Measurements from ENCODE around the gene SLC5A9.
"Not testable (repeated sequence)": the region's sequence is repeated elsewhere in the genome, so short reads cannot be mapped to it uniquely, and the experiment has no call there.

The SLC5A9 gene

DNA sequence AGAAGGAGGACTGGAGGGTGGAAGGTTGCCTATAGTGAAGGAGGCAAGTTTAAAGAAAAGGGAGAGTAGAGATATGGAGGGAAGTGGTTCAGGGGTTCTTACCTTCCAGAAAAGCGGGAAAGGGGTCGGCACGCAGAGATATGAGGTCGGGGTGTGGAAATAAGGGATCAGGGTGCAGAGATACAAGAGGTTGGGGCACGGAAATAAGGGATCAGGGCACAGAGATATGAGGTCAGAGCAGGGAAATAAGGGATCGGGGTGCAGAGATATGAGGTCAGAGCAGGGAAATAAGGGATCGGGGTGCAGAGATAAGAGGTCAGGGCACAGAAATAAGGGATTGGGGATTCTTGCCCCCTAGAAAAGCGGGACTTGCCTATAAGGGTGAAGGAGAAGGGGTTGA lies 9.1 kb upstream of the SLC5A9 start:
- 95 to 96% methylated on average over 8 of the region's 8 CpGs for WGBS, 2 experiments
- not testable (repeated sequence) for H3K36me3 ChIP-seq (ENCODE audit: control insufficient read depth, insufficient read depth, low read length); H3K27me3 ChIP-seq (ENCODE audit: control insufficient read depth, insufficient read depth, low read length, poor library complexity, severe bottlenecking); H3K9me3 ChIP-seq (ENCODE audit: control insufficient read depth, low read length); H3K27ac ChIP-seq (ENCODE audit: insufficient read depth, low read depth, low read length, poor library complexity, severe bottlenecking); H3K4me3 ChIP-seq (ENCODE audit: insufficient read depth, low read depth, low read length)
- H3K4me1 ChIP-seq (ENCODE audit: control insufficient read depth, insufficient read depth, low read length): peaks cover 16% of the 10 kb centered on the region

DNA sequence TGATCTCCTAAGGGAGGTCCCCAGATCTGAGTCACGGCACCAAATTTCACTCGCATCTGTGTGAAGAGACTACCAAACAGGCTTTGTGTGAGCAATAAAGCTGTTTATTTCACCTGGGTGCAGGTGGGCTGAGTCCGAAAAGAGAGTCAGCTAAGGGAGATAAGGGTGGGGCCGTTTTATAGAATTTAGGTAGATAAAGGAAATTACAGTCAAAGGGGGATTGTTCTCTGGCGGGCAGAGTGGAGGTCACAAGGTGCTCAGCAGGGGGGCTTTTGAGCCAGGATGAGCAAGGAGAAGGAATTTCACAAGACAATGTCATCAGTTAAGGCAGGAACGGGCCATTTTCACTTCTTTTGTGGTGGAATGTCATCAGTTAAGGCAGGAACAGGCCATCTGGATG lies 8.2 kb upstream of the SLC5A9 start:
- not testable (repeated sequence) for H3K36me3 ChIP-seq (ENCODE audit: control insufficient read depth, insufficient read depth, low read length); H3K27me3 ChIP-seq (ENCODE audit: control insufficient read depth, insufficient read depth, low read length, poor library complexity, severe bottlenecking); H3K27ac ChIP-seq (ENCODE audit: insufficient read depth, low read depth, low read length, poor library complexity, severe bottlenecking); H3K4me3 ChIP-seq (ENCODE audit: insufficient read depth, low read depth, low read length); H3K9me3 ChIP-seq (ENCODE audit: control insufficient read depth, low read length)
- WGBS, 2 experiments: 57 to 65% methylated on average over 6 of the region's 6 CpGs
- peaks cover 16% of the 10 kb centered on the region for H3K4me1 ChIP-seq (ENCODE audit: control insufficient read depth, insufficient read depth, low read length)

DNA sequence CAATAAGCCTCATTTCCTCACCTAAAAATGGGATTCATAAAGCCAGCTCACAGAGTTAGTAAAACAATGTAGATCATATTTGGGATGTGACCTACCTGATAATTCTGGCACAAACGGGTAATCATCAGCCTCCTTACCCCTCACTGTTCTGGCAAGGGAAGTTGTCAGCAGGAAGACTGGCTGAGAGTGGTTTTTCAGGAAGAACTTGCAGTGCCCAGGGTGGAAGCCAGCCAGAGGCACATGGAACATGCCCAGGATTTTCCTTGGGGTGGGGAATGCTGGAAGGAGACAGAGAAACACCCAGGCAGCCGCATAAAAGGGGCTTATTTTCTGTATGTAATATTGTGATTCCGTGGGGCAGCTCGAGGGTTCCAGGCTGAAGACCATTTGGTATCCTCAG lies 7.7 kb upstream of the SLC5A9 start:
- no peaks in the 10 kb centered on the region for H3K36me3 ChIP-seq (ENCODE audit: control insufficient read depth, insufficient read depth, low read length)
- no peak overlapping the region for H3K27ac ChIP-seq (ENCODE audit: insufficient read depth, low read depth, low read length, poor library complexity, severe bottlenecking)
- 86 to 93% methylated on average over 4 of the region's 4 CpGs for WGBS, 2 experiments

DNA sequence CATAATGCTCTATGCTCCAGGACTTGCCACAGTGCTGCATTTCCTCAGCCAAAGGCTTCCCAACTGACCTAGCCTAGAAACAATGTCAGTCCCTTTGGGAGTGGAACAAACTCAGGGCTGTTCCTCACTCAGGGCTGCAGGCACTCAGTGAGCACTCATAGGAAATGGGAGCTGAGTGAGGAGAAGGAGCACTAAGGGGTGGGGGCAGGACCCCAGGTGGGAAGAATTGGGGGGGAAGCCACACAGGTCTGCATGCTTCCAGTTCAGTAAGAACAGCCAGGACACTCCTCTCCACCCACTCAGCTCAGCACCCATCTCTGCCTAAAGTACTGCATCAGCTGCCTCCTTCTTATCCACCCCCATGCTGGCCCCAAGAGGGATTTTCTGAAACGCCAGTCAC lies 7.3 kb upstream of the SLC5A9 start:
- Histone ChIP-seq H3K27me3 (ENCODE audit: control insufficient read depth, insufficient read depth, low read length, poor library complexity, severe bottlenecking) (no peaks in the 10 kb centered on the region), H3K4me1 (ENCODE audit: control insufficient read depth, insufficient read depth, low read length) (peaks cover 16% of the 10 kb centered on the region), H3K9me3 (ENCODE audit: control insufficient read depth, low read length) (no peaks in the 10 kb centered on the region), H3K27ac (ENCODE audit: insufficient read depth, low read depth, low read length, poor library complexity, severe bottlenecking) (no peak overlapping the region), H3K36me3 (ENCODE audit: control insufficient read depth, insufficient read depth, low read length) (no peaks in the 10 kb centered on the region), H3K4me3 (ENCODE audit: insufficient read depth, low read depth, low read length) (no peak overlapping the region)
- 82 to 84% methylated on average over 1 of the region's 1 CpG for WGBS, 2 experiments

More for the DNA sequence above, 7.7 kb upstream of the SLC5A9 start:
- H3K9me3 ChIP-seq (ENCODE audit: control insufficient read depth, low read length): no peaks in the 10 kb centered on the region
- H3K4me1 ChIP-seq (ENCODE audit: control insufficient read depth, insufficient read depth, low read length): peaks cover 16% of the 10 kb centered on the region
- H3K27me3 ChIP-seq (ENCODE audit: control insufficient read depth, insufficient read depth, low read length, poor library complexity, severe bottlenecking): no peaks in the 10 kb centered on the region
- H3K4me3 ChIP-seq (ENCODE audit: insufficient read depth, low read depth, low read length): no peak overlapping the region

DNA sequence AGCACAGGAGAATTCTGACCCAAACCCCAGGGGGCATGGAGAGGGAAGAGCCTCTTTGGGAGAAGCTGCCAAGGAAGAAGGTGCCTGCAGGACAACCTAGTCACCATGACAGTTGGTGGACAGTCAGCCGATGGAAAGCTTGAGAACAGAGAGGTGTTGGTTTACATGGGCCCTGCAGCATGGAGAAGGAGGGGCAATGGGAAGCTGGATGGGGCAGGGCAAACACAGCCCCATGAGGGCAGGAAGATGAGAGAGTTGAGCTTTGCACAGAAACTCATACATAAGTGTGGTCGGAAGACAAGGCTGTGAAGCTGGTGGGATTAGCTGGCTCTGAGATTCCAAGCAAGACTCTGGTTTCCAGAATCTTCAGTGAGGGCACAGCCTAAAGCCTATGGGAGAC lies 6.6 kb upstream of the SLC5A9 start:
- Histone ChIP-seq H3K9me3 (ENCODE audit: control insufficient read depth, low read length) (no peaks in the 10 kb centered on the region), H3K27me3 (ENCODE audit: control insufficient read depth, insufficient read depth, low read length, poor library complexity, severe bottlenecking) (no peaks in the 10 kb centered on the region), H3K27ac (ENCODE audit: insufficient read depth, low read depth, low read length, poor library complexity, severe bottlenecking) (no peak overlapping the region), H3K4me1 (ENCODE audit: control insufficient read depth, insufficient read depth, low read length) (peaks cover 16% of the 10 kb centered on the region), H3K36me3 (ENCODE audit: control insufficient read depth, insufficient read depth, low read length) (no peaks in the 10 kb centered on the region), H3K4me3 (ENCODE audit: insufficient read depth, low read depth, low read length) (no peak overlapping the region)
- 84 to 92% methylated on average over 2 of the region's 2 CpGs for WGBS, 2 experiments

DNA sequence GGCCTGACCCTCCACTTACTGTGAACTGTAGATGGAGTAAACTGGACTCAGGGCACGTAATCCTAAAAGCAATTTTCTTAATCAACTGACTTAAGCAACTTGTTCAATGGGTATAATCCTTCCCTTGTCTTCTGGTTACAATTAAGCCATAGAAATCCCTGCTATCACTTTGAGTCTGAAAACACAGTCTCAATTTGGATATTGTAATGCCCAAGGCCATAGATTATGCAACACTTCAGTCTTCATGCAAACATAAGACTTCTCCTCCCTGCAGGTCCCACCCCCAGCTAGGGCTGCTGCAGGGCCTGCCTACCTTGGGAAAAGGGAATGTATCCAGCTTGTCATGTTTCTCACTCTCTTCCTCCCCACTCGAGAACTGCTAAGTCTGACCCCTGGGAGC lies 6.2 kb upstream of the SLC5A9 start:
- H3K36me3 ChIP-seq (ENCODE audit: control insufficient read depth, insufficient read depth, low read length): no peaks in the 10 kb centered on the region
- no peaks in the 10 kb centered on the region for H3K9me3 ChIP-seq (ENCODE audit: control insufficient read depth, low read length)
- no peak overlapping the region for H3K27ac ChIP-seq (ENCODE audit: insufficient read depth, low read depth, low read length, poor library complexity, severe bottlenecking)
- no peaks in the 10 kb centered on the region for H3K27me3 ChIP-seq (ENCODE audit: control insufficient read depth, insufficient read depth, low read length, poor library complexity, severe bottlenecking)
- H3K4me3 ChIP-seq (ENCODE audit: insufficient read depth, low read depth, low read length): no peak overlapping the region
- H3K4me1 ChIP-seq (ENCODE audit: control insufficient read depth, insufficient read depth, low read length): peaks cover 16% of the 10 kb centered on the region
- 74 to 86% methylated on average over 2 of the region's 2 CpGs for WGBS, 2 experiments

DNA sequence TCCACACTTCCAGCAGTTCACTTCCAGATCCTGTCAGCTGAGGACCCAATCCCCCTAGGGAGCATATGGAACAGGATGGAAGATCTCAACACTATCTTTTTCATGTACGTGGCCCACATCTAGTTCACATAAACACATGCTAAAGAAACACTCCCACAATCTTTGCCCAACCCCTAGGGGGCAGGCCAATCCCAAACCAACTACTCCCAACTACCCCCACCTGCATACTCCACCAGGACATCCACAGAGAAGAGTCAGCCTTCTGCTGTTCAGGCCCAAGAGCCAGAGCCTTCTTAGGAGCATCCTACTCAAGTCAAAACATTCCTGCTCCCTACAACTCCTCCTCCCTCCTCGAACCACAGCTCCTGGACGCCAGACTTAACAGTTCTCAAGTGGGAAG lies 5.6 kb upstream of the SLC5A9 start:
- Histone ChIP-seq H3K36me3 (ENCODE audit: control insufficient read depth, insufficient read depth, low read length) (no peaks in the 10 kb centered on the region), H3K4me1 (ENCODE audit: control insufficient read depth, insufficient read depth, low read length) (peaks cover 16% of the 10 kb centered on the region), H3K4me3 (ENCODE audit: insufficient read depth, low read depth, low read length) (no peak overlapping the region), H3K9me3 (ENCODE audit: control insufficient read depth, low read length) (no peaks in the 10 kb centered on the region), H3K27ac (ENCODE audit: insufficient read depth, low read depth, low read length, poor library complexity, severe bottlenecking) (no peak overlapping the region), H3K27me3 (ENCODE audit: control insufficient read depth, insufficient read depth, low read length, poor library complexity, severe bottlenecking) (no peaks in the 10 kb centered on the region)
- WGBS, 2 experiments: 94 to 96% methylated on average over 3 of the region's 3 CpGs

DNA sequence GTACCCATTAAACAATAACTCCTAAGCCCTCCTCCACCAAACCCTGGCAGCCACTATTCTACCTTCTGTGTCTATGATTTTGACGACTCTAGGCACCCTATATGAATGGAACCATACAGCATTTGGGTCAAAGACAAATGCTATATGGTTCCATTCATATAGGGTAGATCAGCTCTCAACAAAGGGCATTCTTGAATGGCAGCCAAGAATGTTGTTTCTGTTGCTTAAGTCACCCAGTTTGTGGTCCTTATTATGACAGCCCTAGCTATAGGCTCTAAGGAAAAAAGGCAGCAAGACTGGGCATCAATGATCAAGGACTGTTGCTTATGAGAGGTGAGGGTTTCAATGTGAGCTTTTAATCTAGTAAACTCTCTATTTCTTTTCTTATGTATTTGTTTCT lies 4.7 kb upstream of the SLC5A9 start:
- WGBS, 2 experiments: 88 to 93% methylated on average over 1 of the region's 1 CpG

DNA sequence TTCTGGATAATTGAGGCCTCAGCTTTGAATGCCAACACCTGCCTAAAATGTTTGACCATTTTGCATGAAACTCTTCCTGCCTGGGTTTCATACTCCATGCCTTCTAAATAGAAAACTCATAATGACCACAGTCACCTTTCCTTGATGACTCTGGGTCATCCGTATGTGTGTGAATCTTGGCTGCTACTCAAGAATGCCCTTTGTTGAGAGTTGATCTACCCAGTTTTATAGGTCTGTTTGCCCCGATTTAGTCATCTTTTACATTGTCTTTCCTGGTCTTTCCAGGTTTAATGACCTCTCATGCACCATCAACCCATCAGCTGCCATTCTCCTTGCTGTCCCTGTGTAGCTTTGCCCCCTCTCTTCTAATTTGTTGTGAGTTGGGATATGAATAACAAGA lies 2.7 kb upstream of the SLC5A9 start:
- H3K36me3 ChIP-seq (ENCODE audit: control insufficient read depth, insufficient read depth, low read length): no peaks in the 10 kb centered on the region
- 92 to 98% methylated on average over 2 of the region's 2 CpGs for WGBS, 2 experiments
- no peak overlapping the region for H3K27ac ChIP-seq (ENCODE audit: insufficient read depth, low read depth, low read length, poor library complexity, severe bottlenecking)

More for the DNA sequence above, 4.7 kb upstream of the SLC5A9 start:
- Histone ChIP-seq H3K27me3 (ENCODE audit: control insufficient read depth, insufficient read depth, low read length, poor library complexity, severe bottlenecking) (no peaks in the 10 kb centered on the region), H3K36me3 (ENCODE audit: control insufficient read depth, insufficient read depth, low read length) (no peaks in the 10 kb centered on the region), H3K27ac (ENCODE audit: insufficient read depth, low read depth, low read length, poor library complexity, severe bottlenecking) (no peak overlapping the region), H3K4me1 (ENCODE audit: control insufficient read depth, insufficient read depth, low read length) (peaks cover 16% of the 10 kb centered on the region), H3K4me3 (ENCODE audit: insufficient read depth, low read depth, low read length) (no peak overlapping the region), H3K9me3 (ENCODE audit: control insufficient read depth, low read length) (no peaks in the 10 kb centered on the region)

DNA sequence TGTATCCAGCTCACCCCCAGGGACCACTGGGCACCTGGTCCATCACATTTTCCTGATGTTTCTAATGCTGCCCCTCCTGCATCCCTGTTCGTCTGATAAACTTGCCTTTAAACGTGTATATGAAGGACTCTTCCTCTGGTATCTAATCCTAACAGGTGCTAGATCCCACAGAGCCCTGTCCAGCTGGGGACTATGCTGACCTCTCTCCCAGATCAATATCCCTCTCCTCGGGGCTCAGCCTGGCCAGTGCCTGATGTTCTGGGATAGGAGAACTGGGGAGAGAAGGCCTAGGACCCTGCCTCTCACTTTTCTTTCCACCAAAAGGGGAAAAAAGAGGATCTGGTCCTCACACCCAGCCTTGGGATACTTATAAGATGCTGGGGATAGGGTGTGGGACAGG lies 1.4 kb upstream of the SLC5A9 start:
- Histone ChIP-seq H3K27me3 (ENCODE audit: control insufficient read depth, insufficient read depth, low read length, poor library complexity, severe bottlenecking) (no peaks in the 10 kb centered on the region), H3K4me3 (ENCODE audit: insufficient read depth, low read depth, low read length) (no peak overlapping the region), H3K36me3 (ENCODE audit: control insufficient read depth, insufficient read depth, low read length) (no peaks in the 10 kb centered on the region), H3K27ac (ENCODE audit: insufficient read depth, low read depth, low read length, poor library complexity, severe bottlenecking) (no peak overlapping the region), H3K9me3 (ENCODE audit: control insufficient read depth, low read length) (no peaks in the 10 kb centered on the region), H3K4me1 (ENCODE audit: control insufficient read depth, insufficient read depth, low read length) (no peaks in the 10 kb centered on the region)
- WGBS, 2 experiments: 89 to 100% methylated on average over 3 of the region's 3 CpGs

More for the DNA sequence above, 2.7 kb upstream of the SLC5A9 start:
- Histone ChIP-seq H3K27me3 (ENCODE audit: control insufficient read depth, insufficient read depth, low read length, poor library complexity, severe bottlenecking) (no peaks in the 10 kb centered on the region), H3K4me1 (ENCODE audit: control insufficient read depth, insufficient read depth, low read length) (peaks cover 10% of the 10 kb centered on the region), H3K9me3 (ENCODE audit: control insufficient read depth, low read length) (no peaks in the 10 kb centered on the region), H3K4me3 (ENCODE audit: insufficient read depth, low read depth, low read length) (no peak overlapping the region)

DNA sequence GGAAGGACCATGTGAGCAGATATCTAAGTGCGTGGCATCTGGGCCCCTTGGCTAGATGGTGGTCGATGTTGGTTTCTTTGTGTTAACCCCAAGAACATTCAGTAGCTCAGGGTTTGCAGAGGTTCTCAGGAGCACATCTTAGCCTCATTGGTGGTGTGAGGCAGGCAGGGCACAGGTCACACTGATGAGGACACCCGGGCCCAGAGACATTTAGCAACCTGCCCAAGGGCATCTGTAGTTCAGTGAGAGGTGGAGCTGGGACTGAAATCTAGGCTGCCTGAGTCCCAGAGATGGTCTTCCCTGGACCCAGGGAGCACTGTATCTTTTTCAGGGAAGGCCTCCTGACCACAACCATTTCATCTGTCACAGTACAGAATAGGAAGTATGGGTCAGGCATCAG lies 859 bp upstream of the SLC5A9 start:
- no peaks in the 10 kb centered on the region for H3K4me1 ChIP-seq (ENCODE audit: control insufficient read depth, insufficient read depth, low read length)
- no peaks in the 10 kb centered on the region for H3K27me3 ChIP-seq (ENCODE audit: control insufficient read depth, insufficient read depth, low read length, poor library complexity, severe bottlenecking)
- no peaks in the 10 kb centered on the region for H3K36me3 ChIP-seq (ENCODE audit: control insufficient read depth, insufficient read depth, low read length)
- H3K4me3 ChIP-seq (ENCODE audit: insufficient read depth, low read depth, low read length): no peak overlapping the region
- H3K9me3 ChIP-seq (ENCODE audit: control insufficient read depth, low read length): no peaks in the 10 kb centered on the region
- no peak overlapping the region for H3K27ac ChIP-seq (ENCODE audit: insufficient read depth, low read depth, low read length, poor library complexity, severe bottlenecking)
- 93 to 95% methylated on average over 3 of the region's 3 CpGs for WGBS, 2 experiments

Measured in ectodermal cell (in vitro differentiated cells).